ENCODE results near the gene SARM1. TPM values are rescaled to one million over a fixed set of nuclear protein-coding genes. Genes with fewer than 3 reads are reported as not detected.

SARM1 gene
- total RNA-seq, 1 donor from 2014 or later = 14.1 TPM

DNA sequence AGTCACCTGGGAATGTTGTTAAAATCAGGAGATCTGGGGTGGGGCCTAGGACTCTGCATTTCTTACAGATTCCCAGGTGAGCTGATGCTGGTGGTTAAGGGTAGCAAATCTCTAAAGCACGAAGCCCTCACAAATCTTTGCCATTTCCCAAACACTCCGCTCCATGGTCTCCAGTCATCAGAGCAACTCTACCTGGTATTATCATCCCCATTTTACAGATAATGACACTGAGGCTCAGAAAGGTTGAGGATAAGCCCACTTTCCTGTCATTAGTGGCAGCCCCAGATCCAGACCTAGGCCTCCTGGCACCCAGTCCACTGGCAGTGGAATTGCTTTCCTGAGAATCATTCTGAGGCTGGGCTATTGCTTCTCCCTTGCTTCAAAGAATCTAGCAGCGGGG, 25.8 kb downstream of the SARM1 start:
- peaks cover 94% of the 10 kb centered on the region for H3K36me3 ChIP-seq
- DNase-seq = no peak
- H3K27me3 ChIP-seq (ENCODE audit: low read depth) = no peaks in the 10 kb centered on the region
- no peak overlapping the region for H3K4me3 ChIP-seq
- H3K4me1 ChIP-seq = no peaks in the 10 kb centered on the region
- ATAC-seq = no peak
- no peak for TF ChIP-seq CTCF (IDR thresholded peaks at IDR 0.05)
- intact Hi-C loops (cut with DNase I) = no loop called here
- no peaks in the 10 kb centered on the region for H3K9me3 ChIP-seq
- no peak overlapping the region for H3K27ac ChIP-seq

- DNase-seq (no peak), ATAC-seq (no peak)
- no peak overlapping the region for H3K27ac ChIP-seq
- peaks cover 94% of the 10 kb centered on the region for H3K36me3 ChIP-seq
- no peak for TF ChIP-seq CTCF (IDR thresholded peaks at IDR 0.05)
- intact Hi-C loops (cut with DNase I) = no loop called here
- H3K9me3 ChIP-seq = no peaks in the 10 kb centered on the region
- no peak overlapping the region for H3K4me3 ChIP-seq
- peaks cover 3% of the 10 kb centered on the region for H3K4me1 ChIP-seq
- no peaks in the 10 kb centered on the region for H3K27me3 ChIP-seq (ENCODE audit: low read depth)
Observed at GRCh38 chr17:28397687-28398279, 26.3 kb downstream of the SARM1 start.

GRCh38 chr17:28398280-28398981, 26.9 kb downstream of the SARM1 start:
- Histone ChIP-seq H3K27me3 (ENCODE audit: low read depth) (no peaks in the 10 kb centered on the region), H3K36me3 (peaks cover 92% of the 10 kb centered on the region), H3K4me1 (peaks cover 5% of the 10 kb centered on the region), H3K9me3 (no peaks in the 10 kb centered on the region), H3K27ac (no peak overlapping the region), H3K4me3 (no peak overlapping the region)
- intact Hi-C loops (cut with DNase I) = no loop called here
- ATAC-seq (no peak), DNase-seq (no peak)
- TF ChIP-seq CTCF (IDR thresholded peaks at IDR 0.05) = no peak

DNA sequence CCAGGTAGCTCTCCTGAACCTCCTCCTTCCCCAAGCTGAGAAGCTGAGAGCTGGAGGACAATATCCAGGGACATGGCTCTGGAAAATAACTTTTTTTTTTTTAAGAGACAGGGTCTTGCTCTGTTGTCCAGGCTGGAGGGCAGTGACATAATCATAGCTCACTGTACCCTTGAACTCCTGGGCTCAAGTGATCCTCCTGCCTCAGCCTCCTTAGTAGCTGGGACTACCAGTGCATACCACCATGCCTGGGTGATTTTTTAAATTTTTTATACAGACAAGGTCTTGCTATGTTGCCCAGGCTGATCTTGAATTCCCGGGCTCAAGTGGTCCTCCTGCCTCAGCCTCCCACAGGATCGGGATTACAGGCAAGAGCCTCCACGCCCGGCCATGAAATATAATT, 28.3 kb downstream of the SARM1 start:
- intact Hi-C loops (cut with DNase I) = no loop called here
- ATAC-seq (no peak), DNase-seq (no peak)
- H3K4me1 ChIP-seq = peaks cover 19% of the 10 kb centered on the region
- peaks cover 80% of the 10 kb centered on the region for H3K36me3 ChIP-seq
- no peak overlapping the region for H3K27ac ChIP-seq
- no peaks in the 10 kb centered on the region for H3K9me3 ChIP-seq
- H3K4me3 ChIP-seq = no peak overlapping the region
- TF ChIP-seq CTCF (IDR thresholded peaks at IDR 0.05) = no peak
- no peaks in the 10 kb centered on the region for H3K27me3 ChIP-seq (ENCODE audit: low read depth)

DNA sequence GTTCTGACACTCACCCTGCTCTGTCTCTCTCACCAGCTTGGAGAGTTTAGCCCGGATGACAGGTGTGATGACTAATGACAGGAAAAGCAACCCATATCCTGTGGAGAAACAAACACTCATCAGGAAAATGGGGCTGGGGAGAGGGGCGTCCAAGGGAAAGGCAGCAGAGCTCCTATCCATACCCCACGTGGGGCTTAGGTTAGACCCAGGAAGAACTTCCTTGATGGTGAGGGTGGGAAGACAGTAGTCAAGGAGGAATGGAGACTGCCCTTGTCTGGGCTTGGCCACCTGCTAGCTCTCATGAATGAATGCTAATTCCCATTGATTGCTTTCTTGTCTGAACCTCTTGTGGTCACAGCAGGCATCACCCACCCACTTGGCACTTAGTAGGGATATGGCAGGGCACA, 30.7 kb downstream of the SARM1 start:
- H3K36me3 ChIP-seq = peaks cover 56% of the 10 kb centered on the region
- DNase-seq (no peak), ATAC-seq (no peak)
- no peak overlapping the region for H3K4me3 ChIP-seq
- intact Hi-C loops (cut with DNase I) = no loop called here
- H3K27ac ChIP-seq = no peak overlapping the region
- TF ChIP-seq CTCF (IDR thresholded peaks at IDR 0.05) = no peak
- H3K9me3 ChIP-seq = no peaks in the 10 kb centered on the region
- no peaks in the 10 kb centered on the region for H3K27me3 ChIP-seq (ENCODE audit: low read depth)
- peaks cover 36% of the 10 kb centered on the region for H3K4me1 ChIP-seq

Data from lower lobe of right lung (tissue), 2 donors.